Astrocyte of the hippocampus (primary cell): ENCODE results near the gene ADAMTS6.

Source experiments
- DNase-seq: peaks from one replicate; pipeline ENCODE4 v3.0.0; 2011; ENCODE audit warnings: low read depth, low spot score

ADAMTS6 gene

DNA sequence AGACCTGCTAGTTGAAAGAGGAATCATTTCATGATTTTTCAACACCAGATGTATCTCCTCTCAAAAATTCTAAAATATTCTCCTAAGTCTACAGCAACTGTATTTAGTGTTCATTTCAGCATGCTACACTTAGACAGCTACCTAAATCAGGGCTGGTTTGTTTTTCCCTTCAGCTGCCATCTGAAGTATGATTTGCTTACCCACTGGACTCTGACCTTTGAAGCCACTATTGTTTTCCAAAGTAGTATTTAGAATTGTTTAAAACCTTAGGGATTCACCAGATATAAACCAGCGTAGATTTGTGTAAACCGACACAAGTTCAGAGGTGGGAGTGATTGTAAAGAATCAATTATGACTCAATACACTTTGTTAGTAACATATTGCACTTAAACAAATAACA is 193.1 kb downstream of the ADAMTS6 start:
- no peak for DNase-seq

DNA sequence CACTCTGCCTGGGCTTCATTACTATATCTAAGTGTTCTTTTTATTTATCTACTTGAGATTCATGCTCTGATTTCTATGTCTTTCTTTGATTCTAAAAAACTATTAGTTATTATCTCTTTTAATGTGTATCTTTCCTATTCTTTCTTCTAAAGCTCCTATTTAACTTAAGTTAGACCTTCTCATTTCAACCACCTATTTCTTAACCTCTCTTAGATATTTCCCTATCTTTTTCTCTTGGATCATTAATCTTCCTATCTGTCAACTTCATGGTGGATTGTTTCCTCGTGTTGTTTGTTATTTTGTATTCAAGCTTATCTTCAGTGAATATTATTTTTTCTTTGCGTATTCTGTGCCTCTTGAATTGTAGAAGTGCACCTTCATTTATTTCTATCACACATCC is 202.1 kb downstream of the ADAMTS6 start:
- no peak for DNase-seq

DNA sequence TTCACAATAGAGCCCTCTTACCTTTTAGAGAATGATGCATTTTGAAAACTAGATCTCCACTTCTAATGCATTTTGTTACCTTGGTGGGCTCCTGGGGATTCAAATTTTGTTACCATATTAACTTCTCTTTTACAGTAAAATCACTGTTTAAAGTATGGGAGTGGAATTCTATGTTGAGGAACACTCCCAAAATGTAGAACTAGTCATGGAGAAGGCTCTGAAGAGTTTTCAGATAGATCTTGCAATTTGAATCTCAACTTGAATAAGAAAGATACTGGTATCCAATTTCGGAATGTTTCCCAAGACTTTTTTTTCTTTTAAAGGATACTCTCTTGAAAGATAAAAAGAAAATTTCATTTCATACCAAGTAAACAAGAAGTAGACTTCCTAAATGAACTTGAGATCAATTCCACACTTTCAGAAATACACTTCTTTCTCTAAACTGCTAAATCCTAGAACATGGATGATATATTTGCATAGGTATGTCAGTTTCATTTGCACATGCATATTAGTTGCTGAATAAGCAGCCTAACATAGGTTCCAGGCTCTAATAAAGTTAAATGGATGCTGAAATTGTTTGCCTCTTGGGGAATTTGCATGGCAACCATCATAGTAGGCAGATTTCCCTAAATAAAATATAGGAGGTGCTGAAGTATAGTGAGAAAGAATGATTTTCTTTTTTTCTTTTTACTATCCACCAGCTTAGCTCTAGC is 205.4 kb downstream of the ADAMTS6 start:
- DNase-seq = no peak

DNA sequence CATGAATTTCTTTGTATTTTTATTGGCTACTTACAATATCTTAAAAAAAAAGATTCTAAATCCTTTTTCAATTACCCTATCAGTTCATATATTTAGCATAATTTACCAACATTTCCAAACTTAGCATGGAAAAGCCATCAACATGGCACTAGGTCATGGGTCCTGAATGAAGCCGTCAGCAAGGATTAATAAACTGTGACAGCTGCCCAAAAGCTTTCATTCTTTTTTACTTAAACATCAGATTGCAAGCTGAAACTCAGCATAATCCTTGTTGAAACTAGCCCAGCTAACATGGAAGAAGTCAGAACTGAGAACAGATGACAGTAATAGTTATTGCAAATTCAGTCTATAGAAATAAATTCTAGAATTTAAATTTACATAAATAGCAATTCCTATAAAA is 209.8 kb downstream of the ADAMTS6 start:
- DNase-seq = no peak

DNA sequence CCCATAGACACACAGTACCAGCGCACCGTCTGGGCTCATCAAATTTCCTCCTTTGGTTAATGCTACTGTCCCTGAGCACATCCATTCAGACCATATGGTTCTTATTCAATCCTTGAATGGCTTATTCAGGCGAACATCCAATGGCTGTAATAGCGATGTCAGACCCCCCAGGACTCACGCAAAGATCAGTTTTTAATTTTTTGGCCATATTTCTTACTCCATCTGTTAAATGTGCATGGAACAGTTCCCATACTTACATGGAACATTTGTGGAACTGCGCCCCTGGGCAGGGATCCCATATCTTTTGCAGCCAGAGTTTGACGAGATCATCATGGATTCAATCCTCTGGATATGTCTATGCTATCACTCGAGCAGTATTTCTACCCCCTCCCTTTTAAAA is 213.2 kb downstream of the ADAMTS6 start:
- no peak for DNase-seq

DNA sequence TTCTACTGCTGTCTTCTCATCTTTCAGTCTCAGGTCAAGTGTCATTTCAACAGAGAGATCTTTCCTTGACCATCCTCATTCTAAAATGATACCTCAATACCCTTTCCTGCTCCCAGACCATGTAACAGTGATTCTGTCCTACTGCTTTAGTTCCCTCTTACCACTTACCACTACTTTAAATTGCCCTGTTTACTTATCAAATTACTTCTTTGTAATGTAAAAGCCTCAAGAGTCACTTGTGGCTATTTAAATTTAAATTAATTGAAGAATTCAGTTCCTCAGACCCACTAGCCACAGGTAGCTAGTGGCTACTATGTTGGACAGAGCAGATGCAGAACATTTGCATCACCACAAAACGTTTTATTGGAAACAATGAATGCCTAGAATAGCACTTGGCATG is 217.3 kb downstream of the ADAMTS6 start:
- peak; percentile 1 for DNase-seq

DNA sequence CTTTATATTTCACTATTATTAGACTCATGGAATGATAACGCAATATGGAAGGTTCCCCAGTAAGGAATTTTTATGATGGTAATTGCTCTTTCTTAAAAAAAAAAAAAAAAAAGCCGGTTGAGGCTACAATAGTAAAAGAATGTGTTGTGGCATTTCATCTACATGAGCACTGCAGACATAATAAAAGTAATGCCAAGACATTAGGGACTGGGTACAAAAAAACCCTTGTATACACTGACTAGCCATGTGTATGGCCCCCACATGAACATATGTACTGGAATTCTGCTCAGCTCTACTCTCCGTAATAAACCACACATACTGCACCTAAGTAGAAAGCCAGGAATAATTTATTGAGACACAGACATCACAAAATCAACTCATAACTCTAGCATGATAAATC is 218.4 kb downstream of the ADAMTS6 start:
- peak; percentile 46 for DNase-seq

DNA sequence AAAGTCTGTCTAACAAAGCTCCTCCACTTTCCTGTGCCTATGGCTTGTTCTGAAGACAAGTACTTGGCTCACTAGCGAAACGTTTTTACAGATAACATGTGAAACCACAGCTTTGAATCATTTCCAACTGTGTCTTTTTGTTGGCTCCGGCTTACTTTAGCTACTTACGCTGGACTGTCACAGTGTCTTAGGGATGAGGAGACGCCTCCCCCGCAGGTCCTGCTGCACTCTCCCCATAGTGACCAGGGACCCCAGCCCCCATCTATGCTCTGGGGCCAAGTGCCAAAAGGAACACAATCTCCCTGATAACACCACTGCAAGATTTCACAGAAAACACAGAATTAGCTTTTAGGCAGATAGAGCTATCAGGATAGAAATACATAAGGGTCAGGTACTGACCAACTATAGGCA is 219.1 kb downstream of the ADAMTS6 start:
- DNase-seq = peak; percentile 89

DNA sequence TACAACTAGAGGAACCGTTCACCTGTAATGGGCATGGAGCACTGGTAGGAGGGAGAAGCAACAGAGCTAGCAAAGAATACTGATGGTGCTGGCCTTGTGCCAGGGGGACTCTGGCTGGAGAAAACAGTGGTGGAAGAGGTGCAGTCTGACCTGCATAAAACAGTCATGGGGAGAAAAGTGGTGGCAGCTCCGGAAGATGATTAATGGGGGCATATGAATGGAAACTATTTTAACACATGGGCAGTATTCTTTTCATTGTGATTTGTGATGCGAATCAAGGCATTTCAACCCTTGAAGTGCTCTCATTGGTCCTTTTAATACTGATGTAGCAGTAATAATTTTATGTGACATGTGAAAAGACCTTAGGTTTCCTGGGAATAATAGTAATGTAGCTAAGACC is 219.6 kb downstream of the ADAMTS6 start:
- DNase-seq = peak; percentile 53

DNA sequence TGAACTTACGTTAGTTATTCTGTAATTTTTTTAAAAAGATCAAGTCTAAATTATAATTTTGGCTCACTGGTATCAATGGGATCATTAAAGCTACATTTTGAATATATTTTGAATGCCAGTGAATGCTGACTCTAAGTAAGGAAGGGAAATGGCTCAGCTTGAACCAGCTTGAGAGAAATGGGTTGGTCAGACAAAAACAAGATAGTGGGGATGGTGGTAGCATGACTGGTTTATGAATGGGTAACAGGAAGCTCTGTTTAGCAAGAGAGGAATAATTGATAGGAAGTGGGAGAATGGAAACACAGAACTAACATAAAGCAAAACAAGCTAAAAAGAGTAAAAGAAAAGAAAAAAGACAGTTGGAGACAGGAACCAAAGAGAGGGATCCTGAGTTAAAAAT is 220.2 kb downstream of the ADAMTS6 start:
- DNase-seq = no peak

DNA sequence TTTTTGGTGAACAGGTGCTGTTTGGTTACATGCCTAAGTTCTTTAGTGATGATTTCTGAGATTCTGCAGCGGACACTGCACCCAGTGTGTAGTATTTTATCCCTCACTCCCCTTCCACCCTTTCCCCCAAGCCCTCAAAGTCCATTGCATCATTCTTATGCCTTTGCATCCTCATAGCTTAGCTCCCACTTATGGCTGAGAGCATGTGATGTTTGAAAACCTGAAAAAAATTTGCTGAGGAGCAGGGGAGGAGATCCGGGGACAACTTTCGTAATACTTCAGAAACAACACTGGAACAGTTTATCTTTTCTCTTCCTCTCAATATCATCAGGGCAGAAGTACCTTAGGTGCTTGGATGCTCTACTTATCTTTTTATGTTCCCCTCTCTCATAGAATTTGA is 226.4 kb downstream of the ADAMTS6 start:
- no peak for DNase-seq

DNA sequence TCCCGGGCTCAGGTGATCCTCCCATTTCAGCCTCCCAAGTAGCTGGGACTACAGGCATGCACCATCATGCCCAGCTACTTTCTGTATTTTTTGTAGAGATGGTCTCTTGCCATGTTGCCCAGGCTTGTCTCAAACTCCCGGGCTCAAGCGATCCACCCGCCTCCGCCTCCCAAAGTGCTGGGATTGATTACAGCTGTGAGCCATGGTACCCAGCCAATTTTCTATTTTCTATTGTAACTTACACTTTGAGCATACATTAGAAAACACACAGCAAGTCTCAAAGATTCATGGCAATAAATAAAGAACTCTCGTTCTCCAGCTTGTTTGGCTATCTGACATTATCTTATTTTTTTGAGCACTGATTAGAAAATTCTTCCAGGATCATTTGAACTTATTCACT is 228.7 kb downstream of the ADAMTS6 start:
- no peak for DNase-seq

DNA sequence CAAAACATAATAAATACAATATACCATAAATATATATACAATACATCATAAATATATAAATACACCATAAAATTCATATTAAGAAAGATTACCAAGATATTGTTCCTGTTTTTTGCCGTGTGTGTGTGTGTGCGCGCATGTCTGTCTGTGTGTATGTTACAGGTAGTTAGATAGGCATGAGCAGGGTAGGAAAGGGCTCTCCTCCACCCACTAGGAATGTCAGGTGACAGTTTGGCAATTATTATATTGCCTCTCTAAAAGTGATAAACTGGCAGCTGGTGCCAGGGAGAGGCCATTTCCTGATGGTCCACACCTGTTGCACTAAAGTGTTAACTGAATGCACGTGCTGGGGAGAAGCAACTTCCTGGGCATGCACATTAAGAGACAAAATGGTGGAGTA is 232.8 kb downstream of the ADAMTS6 start:
- no peak for DNase-seq

DNA sequence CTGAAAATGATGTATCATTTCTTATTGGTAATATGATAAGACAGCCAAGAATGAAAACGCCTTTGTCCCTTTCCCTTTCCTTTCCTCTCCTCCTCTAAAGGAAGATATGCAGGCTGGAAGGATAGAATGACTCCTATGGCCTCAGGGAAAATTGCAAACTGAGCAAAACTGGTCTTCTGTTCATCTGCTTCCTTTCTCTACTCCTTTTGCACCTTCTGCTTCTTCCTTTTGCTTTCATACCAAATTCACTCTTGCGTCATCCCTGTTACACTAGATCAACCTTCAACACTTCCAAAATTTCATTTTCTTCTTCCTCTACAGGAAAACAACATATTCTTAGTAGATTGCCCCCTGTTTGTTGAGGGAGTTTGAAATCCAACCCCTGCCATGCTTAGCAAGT is 234.1 kb downstream of the ADAMTS6 start:
- DNase-seq = no peak

DNA sequence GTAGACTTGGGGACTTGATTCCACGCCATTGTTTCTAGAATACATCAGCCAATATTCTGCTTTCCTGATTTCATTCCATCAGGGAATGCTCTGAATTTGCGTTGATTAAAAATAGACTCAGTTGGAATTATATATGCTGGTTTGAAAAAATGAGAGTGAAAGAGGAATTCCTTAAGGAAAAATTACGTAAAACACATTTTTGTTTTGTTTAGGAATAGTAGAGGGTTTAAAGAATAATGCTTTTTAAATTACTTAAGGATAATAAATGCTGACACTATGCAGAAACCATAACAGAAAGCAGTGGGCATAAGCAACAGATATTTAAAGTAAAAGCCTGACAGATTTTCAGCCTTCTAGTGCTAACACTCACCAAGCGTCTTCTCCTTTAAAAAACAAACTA is 235.0 kb downstream of the ADAMTS6 start:
- DNase-seq = no peak

DNA sequence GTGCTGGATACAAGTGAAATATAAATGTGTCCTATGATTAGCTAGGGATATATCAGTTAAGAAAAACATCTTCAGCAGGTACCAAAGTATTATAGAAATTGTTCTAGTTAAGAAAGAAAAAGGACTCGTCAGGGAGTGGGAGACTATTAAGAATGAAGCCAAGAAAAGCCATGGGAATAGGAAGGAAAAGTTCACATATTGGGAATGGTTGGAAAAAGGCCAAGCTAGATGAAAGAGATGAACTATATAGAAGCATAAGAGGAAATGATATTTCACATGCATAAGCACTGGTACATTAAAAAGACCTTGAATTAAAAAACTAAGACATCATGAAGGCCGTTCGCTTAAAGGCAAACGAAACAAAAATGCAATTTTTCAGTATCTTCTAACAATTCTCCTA is 237.7 kb downstream of the ADAMTS6 start:
- no peak for DNase-seq

DNA sequence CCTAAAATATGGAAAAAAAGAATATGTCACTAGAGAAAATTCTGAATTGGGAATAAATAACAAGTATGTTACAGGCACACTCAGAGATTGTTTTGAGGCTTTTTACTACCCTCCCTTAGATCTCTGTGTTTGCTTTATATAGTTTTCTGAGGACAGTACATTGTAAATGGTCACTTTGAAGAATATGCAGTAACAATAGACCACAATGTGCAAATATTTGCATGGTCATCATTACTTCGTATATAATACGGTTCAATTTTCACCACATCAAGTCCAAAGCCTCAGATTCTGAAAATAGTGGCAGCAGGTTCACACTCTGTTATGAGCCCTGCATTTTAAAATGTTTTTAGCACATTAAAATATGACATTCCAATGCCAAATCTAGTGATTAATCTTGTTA is 238.6 kb downstream of the ADAMTS6 start:
- DNase-seq = no peak

DNA sequence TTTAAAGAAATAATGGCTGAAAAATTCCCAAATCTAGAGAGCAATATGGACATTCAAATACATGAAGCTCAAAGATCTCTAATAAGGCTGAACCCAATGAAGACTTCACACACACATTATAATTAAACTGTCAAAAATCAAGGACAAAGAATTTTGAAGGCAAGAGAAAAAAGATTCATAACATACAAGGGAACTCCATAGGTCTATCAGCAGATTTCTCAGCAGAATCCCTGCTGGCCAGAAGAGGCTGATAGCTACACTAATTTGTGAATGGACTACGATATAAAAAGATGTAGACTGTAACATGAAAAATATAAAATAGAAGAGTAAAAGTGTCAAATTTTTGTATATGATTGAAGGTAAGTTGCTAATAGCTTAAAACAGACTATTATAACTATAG is 251.9 kb downstream of the ADAMTS6 start:
- no peak for DNase-seq

DNA sequence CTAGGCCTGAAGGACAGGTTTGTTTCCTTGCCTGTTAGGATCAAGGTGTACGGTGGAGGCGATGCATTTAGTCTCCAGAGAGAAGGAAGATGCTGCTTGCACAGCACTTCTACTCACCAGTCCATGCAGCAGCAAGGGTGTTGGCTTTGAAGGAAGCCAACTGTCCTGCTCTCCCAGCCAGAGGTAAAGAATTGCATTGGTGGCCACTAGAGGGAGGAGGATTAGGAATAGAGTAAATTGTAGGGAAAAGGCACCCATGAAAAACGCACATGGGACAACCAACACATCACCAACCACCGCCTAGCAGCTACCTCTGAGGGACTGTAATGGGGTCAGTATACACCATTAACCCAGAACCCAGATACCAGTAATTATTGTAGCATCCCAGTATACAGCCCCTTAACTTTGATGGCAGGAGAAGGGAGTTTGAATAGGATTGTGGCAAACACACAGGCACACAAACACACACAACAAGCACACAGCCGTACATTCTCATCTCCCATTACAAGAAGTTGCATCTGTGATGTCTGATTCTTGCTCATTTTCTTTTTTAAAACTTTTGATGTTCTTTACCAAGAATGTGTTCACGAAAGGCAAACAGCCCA is 267.7 kb downstream of the ADAMTS6 start:
- no peak for DNase-seq

DNA sequence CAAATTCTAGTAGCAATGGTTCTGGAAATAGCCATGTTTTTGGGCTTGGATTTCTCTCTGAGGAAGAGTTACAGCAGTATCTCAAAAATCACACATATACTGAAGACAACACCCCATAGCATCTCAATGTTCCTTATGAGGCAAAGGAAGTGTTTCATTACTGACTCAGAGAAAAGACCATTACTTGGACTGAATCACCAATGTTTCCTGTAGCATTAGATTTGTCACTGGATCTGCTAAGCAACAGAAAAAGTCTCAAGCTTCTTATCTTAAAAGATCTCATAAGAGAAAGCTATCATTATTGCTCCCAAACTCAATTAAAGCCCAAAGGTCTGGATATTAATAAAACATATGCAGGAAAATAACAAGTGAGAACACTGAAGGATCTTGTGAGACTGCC is 272.4 kb downstream of the ADAMTS6 start:
- DNase-seq = peak; percentile 59

DNA sequence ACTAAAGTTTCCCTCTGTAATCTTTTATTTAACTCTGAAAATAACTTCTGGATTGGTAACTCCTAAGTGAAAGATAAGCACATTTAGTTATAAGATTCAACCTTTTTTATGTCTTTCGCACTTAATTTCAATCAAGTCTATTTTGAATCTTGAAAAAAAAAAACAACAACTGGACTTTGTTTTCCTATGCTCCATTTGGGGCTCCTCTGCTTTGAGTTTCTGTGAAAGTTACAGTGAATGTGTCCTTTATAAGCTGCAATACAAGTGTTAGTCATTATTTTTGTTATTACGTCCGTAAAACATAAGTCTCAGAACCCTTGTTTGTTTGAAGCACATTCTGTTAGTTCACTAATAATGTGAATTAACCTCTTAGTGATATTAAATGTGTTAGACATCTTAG is 276.8 kb downstream of the ADAMTS6 start:
- no peak for DNase-seq

DNA sequence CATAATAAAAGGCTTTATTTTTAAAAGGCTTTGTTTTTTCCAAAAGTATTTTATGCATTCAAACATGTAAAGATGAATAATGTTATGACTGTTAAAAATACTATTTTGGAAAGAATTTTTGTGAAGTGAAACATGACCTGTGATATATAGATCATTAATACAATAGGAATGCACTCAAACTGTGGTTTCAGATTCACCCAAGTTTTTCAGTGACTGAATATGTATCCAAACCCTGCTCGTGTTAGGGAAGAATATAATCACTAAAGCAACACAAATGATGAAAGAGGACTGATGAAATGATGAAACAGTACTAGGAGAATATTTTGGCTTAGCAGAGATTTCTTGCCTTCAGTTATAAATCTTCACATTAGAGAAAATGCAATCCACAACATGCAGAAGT is 278.0 kb downstream of the ADAMTS6 start:
- peak; percentile 46 for DNase-seq

DNA sequence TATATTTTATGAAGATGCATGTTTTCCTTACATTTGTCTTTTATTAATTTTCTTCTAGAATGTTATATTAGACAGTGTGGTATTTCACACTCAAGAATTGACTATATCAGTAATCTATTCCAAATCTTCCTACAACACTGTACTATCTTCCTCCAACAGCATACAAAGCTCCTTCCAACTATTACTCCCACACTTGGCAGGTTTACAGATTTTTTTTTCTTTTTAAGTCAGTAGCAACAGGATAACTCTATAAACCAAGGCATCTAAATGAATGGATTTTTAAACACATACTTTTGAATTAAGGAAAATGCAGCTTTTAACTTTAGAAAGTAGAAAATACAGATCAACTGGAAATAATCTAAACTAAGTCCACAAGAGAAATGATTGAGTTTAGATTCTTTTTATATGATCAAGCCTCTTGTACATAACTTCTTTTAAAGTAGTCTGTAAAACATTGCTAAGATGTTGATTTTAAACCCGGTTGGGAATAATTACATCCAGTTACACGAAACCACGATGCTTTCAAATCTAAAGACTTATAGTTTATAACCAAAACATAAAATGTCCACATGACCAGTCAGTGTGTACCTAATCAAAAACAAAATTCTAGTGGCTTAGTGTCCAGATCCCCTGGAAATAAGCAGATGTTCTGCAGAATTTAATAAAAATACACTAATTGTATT is 281.6 kb downstream of the ADAMTS6 start:
- peak; percentile 64 for DNase-seq
